ENCODE results near the gene ELOA.

DNA sequence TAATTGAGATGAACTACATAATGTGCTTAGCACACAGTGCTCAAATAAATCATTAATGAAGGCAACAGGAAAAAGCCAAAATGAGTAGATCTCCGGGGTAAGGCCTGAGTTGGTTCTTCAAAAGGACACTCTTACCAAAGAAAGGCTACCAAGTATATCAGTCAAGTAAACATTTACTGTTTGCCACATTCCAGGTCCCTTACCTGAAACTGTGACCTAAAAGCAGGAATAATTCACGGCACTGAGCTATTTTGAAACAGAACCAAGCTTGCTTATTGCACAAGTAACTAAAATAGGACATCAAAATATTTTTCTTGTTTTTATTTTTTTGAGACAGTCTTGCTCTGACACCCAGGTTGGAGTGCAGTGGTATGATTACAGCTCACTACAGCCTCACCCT, 32.9 kb downstream of the ELOA start:
- TF ChIP-seq POLR2A (IDR thresholded peaks at IDR 0.05; ENCODE audit: low read length) (no peak), GATA1 (IDR thresholded peaks at IDR 0.05; ENCODE audit: low read depth, low read length) (no peak)
